MCF 10A (cell line): ENCODE results near the gene RPS6KA1. TPM values are rescaled to one million over a fixed set of nuclear protein-coding genes. Genes with fewer than 3 reads are reported as not detected.
A peak's percentile ranks its signal among the peaks of the same experiment; 100 is the strongest.

Experiments
- BruUV-seq: library from RNA; stranded (reverse); fragments of 400-500 nt; replicated peaks from 2 replicates; lab custom pipeline; 2021; lab: Mats Ljungman, UMichigan
- CTCF ChIA-PET: fragments of 300-600 bp; sonication (Branson Sonifier 250); formaldehyde crosslinking; extraction: SDS; loops from one replicate; lab custom pipeline; 2021; ENCODE audit warnings: antibody characterized with exemption, inconsistent platforms; lab: Yijun Ruan, JAX
- POLR2A ChIA-PET: fragments of 300-600, 350-650 bp; sonication (Branson Sonifier 250); formaldehyde crosslinking; extraction: SDS; loops from one replicate; lab custom pipeline; 2020; ENCODE audit warnings: antibody characterized with exemption, inconsistent platforms; lab: Yijun Ruan, JAX
- DNase-seq: peaks from one replicate; pipeline ENCODE4 v3.0.0-alpha.2; 2018; ENCODE audit not compliant: unreplicated experiment
- H3K27ac Mint-ChIP-seq: one replicate; pipeline ENCODE4 v1.8.0; 2022; ENCODE audit warnings: mild to moderate bottlenecking, low read depth, mixed read lengths; ENCODE audit not compliant: unreplicated experiment
- H3K27me3 Mint-ChIP-seq: one replicate; pipeline ENCODE4 v1.8.0; 2022; ENCODE audit warnings: mixed read lengths; ENCODE audit not compliant: insufficient read depth, unreplicated experiment
- H3K36me3 Mint-ChIP-seq: one replicate; pipeline ENCODE4 v1.8.0; 2022; ENCODE audit warnings: mild to moderate bottlenecking, moderate library complexity, mixed read lengths; ENCODE audit not compliant: insufficient read depth, unreplicated experiment
- H3K4me1 Mint-ChIP-seq: one replicate; pipeline ENCODE4 v1.8.0; 2022; ENCODE audit warnings: mixed read lengths; ENCODE audit not compliant: insufficient read depth, unreplicated experiment
- H3K4me3 Mint-ChIP-seq: one replicate; pipeline ENCODE4 v1.8.0; 2022; ENCODE audit warnings: mild to moderate bottlenecking, moderate library complexity, mixed read lengths; ENCODE audit not compliant: unreplicated experiment
- H3K9me3 Mint-ChIP-seq: one replicate; pipeline ENCODE4 v1.8.0; 2022; ENCODE audit warnings: mixed read lengths; ENCODE audit not compliant: unreplicated experiment
- CTCF ChIP-seq: fragments of 200-600 bp; IDR thresholded peaks from one replicate; pipeline ENCODE4 v1.8.0; 2022; ENCODE audit warnings: antibody characterized with exemption, mild to moderate bottlenecking; ENCODE audit not compliant: unreplicated experiment
- intact Hi-C: fragments of 100-400 bp; cut with micrococcal nuclease; formaldehyde crosslinking; loops from 2 replicates; pipeline ENCODE4 v1.14.1; 2022
- total RNA-seq: library from RNA; stranded (reverse); gene quantifications from 2 replicates; pipeline ENCODE4 v1.2.3, GENCODE V29; 2022

RPS6KA1 gene
- total RNA-seq, 1 experiment from 2014 or later: 43.9 TPM

- Mint-ChIP-seq H3K36me3 (peaks cover 73% of the 10 kb centered on the region), H3K27ac (no peak overlapping the region), H3K27me3 (no peaks in the 10 kb centered on the region), H3K4me3 (no peak overlapping the region), H3K4me1 (no peaks in the 10 kb centered on the region), H3K9me3 (no peaks in the 10 kb centered on the region)
- TF ChIP-seq CTCF: no peak
- intact Hi-C loops: no loop called here
- BruUV-seq: no TSS peak
- no peak for DNase-seq
- ChIA-PET POLR2A (interaction anchor here (0.7 to 1.3 kb wide), 2 partner anchors 12 to 59 kb away, joined by 3 to 4 read pairs; no protein-coding TSS in a partner anchor), CTCF (interaction anchor here (2.5 kb wide), 1 partner anchor 20 kb away, joined by 13 read pairs; no protein-coding TSS in a partner anchor)
Measured at GRCh38 chr1:26558685-26559048, 29.1 kb downstream of the RPS6KA1 start.

GRCh38 chr1:26560403-26560780 lies 30.8 kb downstream of the RPS6KA1 start:
- no peaks in the 10 kb centered on the region for H3K9me3 Mint-ChIP-seq
- intact Hi-C loops: no loop called here
- peak overlapping the region; percentile 46 for H3K27ac Mint-ChIP-seq
- peaks cover 67% of the 10 kb centered on the region for H3K36me3 Mint-ChIP-seq
- ChIA-PET POLR2A (no interaction called here), CTCF (interaction anchor here (0.6 to 2.5 kb wide), 3 partner anchors 22 to 124 kb away, joined by 3 to 13 read pairs (median 3); no protein-coding TSS in a partner anchor)
- no TSS peak for BruUV-seq
- DNase-seq: no peak
- no peak overlapping the region for H3K4me3 Mint-ChIP-seq
- H3K27me3 Mint-ChIP-seq: no peaks in the 10 kb centered on the region
- H3K4me1 Mint-ChIP-seq: no peaks in the 10 kb centered on the region
- no peak for TF ChIP-seq CTCF

- Mint-ChIP-seq H3K9me3 (no peaks in the 10 kb centered on the region), H3K27ac (no peak overlapping the region)
Measured at GRCh38 chr1:26570287-26570686, 40.7 kb downstream of the RPS6KA1 start.

GRCh38 chr1:26571381-26571780 lies 41.8 kb downstream of the RPS6KA1 start:
- Mint-ChIP-seq H3K36me3 (peaks cover 59% of the 10 kb centered on the region), H3K27ac (no peak overlapping the region), H3K27me3 (no peaks in the 10 kb centered on the region), H3K4me1 (no peaks in the 10 kb centered on the region), H3K4me3 (no peak overlapping the region), H3K9me3 (no peaks in the 10 kb centered on the region)
- TF ChIP-seq CTCF: no peak
- ChIA-PET CTCF (no interaction called here), POLR2A (interaction anchor here (0.8 kb wide), 1 partner anchor 41 kb away, joined by 3 read pairs; no protein-coding TSS in a partner anchor)
- intact Hi-C loops: no loop called here
- DNase-seq: no peak
- no TSS peak for BruUV-seq

More at GRCh38 chr1:26570287-26570686, 40.7 kb downstream of the RPS6KA1 start:
- POLR2A ChIA-PET: interaction anchor here (1.0 kb wide), 1 partner anchor 300 kb away, joined by 3 read pairs; no protein-coding TSS in a partner anchor
- no peak for TF ChIP-seq CTCF
- BruUV-seq: no TSS peak
- no peak overlapping the region for H3K4me3 Mint-ChIP-seq
- intact Hi-C loops: no loop called here
- CTCF ChIA-PET: interaction anchor here (1.1 kb wide), 1 partner anchor 226 kb away, joined by 4 read pairs; no protein-coding TSS in a partner anchor
- peaks cover 59% of the 10 kb centered on the region for H3K36me3 Mint-ChIP-seq
- H3K27me3 Mint-ChIP-seq: no peaks in the 10 kb centered on the region
- DNase-seq: no peak
- H3K4me1 Mint-ChIP-seq: no peaks in the 10 kb centered on the region
